Naive thymus-derived CD8-positive, alpha-beta T cell (primary cell): Measurements from ENCODE around the gene LCN9. TPM values are rescaled to one million over a fixed set of nuclear protein-coding genes. Genes with fewer than 3 reads are reported as not detected.
A peak's percentile ranks its signal among the peaks of the same experiment; 100 is the strongest.

Source experiments
- ATAC-seq, 2 donors: fragments of 150-1000 bp; cut with Tn5 transposase in 1 of 2; sonication (Bioruptor Pico), chemical (Tn5 transposase) in 1 of 2; 1 replicate in 1 of 2; 2 replicates in 1 of 2; pipeline ENCODE4 v1.10.0; 2021; ENCODE audit warnings: mild to moderate bottlenecking in 2 of 2, moderate library complexity in 2 of 2
- POLR2A ChIA-PET: fragments of 350-600 bp; sonication (Branson Sonifier 250); formaldehyde crosslinking; loops from one replicate; lab custom pipeline; 2021; ENCODE audit warnings: antibody characterized with exemption; lab: Charles Lee
- DNase-seq, 10 donors: peaks; one replicate each; pipeline versions ENCODE4 v3.0.0 to v3.0.0-alpha.2; 2020 to 2022
- H3K27ac Mint-ChIP-seq, 10 donors: one replicate each; pipeline ENCODE4 v1.8.0; 2020 to 2022; ENCODE audit warnings: mild to moderate bottlenecking in 10 of 10, mixed read lengths in 10 of 10, moderate library complexity in 4 of 10, inconsistent platforms in 1 of 10
- H3K27me3 Mint-ChIP-seq, 5 donors: one replicate each; pipeline ENCODE4 v1.8.0; 2021 to 2022; ENCODE audit warnings: mixed read lengths in 5 of 5
- H3K36me3 Mint-ChIP-seq, 3 donors: one replicate each; pipeline ENCODE4 v1.8.0; 2020 to 2022; ENCODE audit warnings: mixed read lengths in 3 of 3, mild to moderate bottlenecking in 2 of 3, inconsistent platforms in 1 of 3
- H3K4me1 Mint-ChIP-seq, 4 donors: one replicate each; pipeline ENCODE4 v1.8.0; 2021 to 2022; ENCODE audit warnings: mixed read lengths in 4 of 4
- H3K4me3 Mint-ChIP-seq, 10 donors: one replicate each; pipeline ENCODE4 v1.8.0; 2020 to 2022; ENCODE audit warnings: mild to moderate bottlenecking in 10 of 10, mixed read lengths in 10 of 10, moderate library complexity in 6 of 10, inconsistent platforms in 1 of 10
- H3K9me3 Mint-ChIP-seq, 9 donors: one replicate each; pipeline ENCODE4 v1.8.0; 2020 to 2022; ENCODE audit warnings: mixed read lengths in 9 of 9, mild to moderate bottlenecking in 3 of 9, inconsistent platforms in 1 of 9, moderate library complexity in 1 of 9
- polyA plus RNA-seq, 3 donors: library from polyadenylated mRNA; unstranded; fragments of 300-500 nt; fragmentation: Illumina TruSeq; gene quantifications; one replicate each; pipeline ENCODE4 v1.2.3, GENCODE V29; 2021
- total RNA-seq, 8 experiments: library from RNA in 2 of 8; stranded (reverse) in 2 of 8; gene quantifications; one replicate each; pipeline ENCODE4 v1.2.3 and lab custom pipeline; 2021 to 2026

LCN9 gene
- total and polyA plus RNA-seq, 5 experiments from 2014 or later: not detected

DNA sequence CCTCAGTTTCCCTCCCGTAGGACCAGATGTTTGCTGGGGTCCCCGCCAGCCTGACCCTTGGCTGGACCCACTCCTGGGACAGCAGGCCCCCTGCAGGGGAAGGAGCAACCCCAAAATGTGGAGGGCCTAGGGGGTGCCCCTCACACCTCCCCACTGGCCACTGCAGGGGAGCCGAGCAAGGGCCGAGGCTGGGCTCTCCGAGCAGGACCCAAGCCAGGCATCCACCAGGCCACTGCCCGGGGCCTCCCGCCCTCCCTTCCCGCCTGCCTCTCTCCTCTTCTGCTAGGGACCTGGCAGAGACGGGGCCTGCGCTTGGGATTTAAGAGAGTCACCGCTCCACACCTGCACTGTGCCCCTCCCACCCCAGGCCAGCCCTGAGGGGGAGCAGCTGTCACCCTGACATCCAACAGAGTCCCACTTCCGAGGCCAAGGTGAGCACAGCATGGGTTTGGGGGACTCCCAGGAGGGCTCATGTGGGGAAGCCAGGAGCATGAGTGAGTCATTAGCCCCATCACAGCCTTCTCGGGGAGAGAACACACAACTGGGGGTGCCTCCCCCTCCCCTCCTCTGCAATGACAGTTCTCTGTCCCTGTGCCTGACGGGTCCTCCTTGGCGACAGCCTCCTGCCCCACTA is 20.4 kb downstream of the LCN9 start:
- no peak overlapping the region for H3K27ac Mint-ChIP-seq
- peaks cover 0 to 27% (median 7%) of the 10 kb centered on the region in 5 donors for H3K27me3 Mint-ChIP-seq
- POLR2A ChIA-PET: no interaction called here
- ATAC-seq (no peak), DNase-seq (no peak)
- H3K9me3 Mint-ChIP-seq: no peaks in the 10 kb centered on the region
- H3K4me3 Mint-ChIP-seq: no peak overlapping the region
- peaks cover 0 to 3% (median 0%) of the 10 kb centered on the region in 4 donors for H3K4me1 Mint-ChIP-seq
- H3K36me3 Mint-ChIP-seq: no peaks in the 10 kb centered on the region

DNA sequence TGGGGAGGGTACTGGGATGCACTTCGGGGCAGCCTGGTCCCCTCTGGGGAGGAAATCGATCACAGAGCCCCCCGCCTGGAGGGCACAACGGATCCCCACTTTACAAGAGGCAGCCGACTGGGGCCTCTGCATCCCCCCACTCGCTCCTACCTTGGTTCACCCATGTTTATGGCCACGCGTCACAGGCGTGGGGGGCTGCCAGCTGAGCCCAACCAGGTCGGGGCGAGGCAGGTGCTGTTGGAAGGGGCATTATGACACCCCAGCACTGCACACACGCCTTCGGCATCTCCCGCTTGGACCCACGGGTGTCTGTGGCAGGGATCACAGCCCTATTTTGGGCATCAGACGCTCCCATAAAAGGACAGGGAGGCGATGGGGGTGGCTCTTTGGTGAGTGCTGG is 21.6 kb downstream of the LCN9 start:
- H3K27me3 Mint-ChIP-seq: peaks cover 0 to 32% (median 7%) of the 10 kb centered on the region in 5 donors
- DNase-seq: no peak
- H3K4me3 Mint-ChIP-seq: no peak overlapping the region
- no peak for ATAC-seq
- peaks cover 0 to 3% (median 0%) of the 10 kb centered on the region in 4 donors for H3K4me1 Mint-ChIP-seq
- peaks cover 0 to 2% (median 0%) of the 10 kb centered on the region in 9 donors for H3K9me3 Mint-ChIP-seq
- no peak overlapping the region for H3K27ac Mint-ChIP-seq
- no peaks in the 10 kb centered on the region for H3K36me3 Mint-ChIP-seq
- POLR2A ChIA-PET: no interaction called here

DNA sequence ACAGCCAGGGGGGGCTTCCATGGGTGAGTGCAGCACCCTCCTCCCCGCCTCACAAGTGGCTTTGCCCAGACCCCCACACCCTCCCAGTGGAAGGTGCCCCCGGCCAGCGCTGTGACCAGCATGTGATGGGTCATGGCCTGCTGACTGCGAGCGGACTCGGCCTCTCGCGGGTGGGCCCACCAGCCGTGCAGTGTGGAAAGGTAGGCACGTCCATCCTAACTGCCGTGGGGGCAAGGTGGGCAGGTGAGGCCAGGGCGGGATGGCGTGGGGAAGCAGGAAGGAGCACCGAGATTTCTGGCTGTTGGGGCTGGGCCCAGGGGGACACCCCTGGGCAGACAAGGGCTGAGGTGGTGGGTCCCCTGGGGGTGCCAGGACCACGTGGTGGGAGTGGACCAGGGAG is 24.1 kb downstream of the LCN9 start:
- no peak for ATAC-seq
- H3K4me1 Mint-ChIP-seq: no peaks in the 10 kb centered on the region
- H3K27me3 Mint-ChIP-seq: peaks cover 0 to 32% (median 6%) of the 10 kb centered on the region in 5 donors
- POLR2A ChIA-PET: no interaction called here
- no peak overlapping the region for H3K4me3 Mint-ChIP-seq
- H3K36me3 Mint-ChIP-seq: no peaks in the 10 kb centered on the region
- no peak overlapping the region for H3K27ac Mint-ChIP-seq
- DNase-seq: no peak
- peaks cover 0 to 2% (median 0%) of the 10 kb centered on the region in 9 donors for H3K9me3 Mint-ChIP-seq

DNA sequence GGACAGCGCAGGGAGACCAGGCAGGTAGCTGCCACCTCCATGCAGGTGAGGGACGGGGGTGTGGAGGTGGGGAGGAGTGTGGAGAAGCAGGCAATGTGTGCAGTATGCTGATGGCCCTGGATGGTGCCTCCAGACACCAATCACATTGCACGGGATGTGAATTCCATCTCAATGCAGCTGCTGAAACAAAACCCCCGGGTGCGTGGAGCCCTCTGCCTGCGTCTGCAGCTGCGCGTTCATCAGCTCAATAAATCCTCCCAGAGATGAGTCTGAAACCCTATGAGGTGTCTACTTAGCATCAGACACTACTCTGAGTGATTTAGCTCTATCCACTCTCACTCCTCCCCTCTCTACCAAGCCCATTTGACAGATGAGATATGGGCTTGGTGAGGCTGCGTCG is 25.9 kb downstream of the LCN9 start:
- no peak for DNase-seq
- Mint-ChIP-seq H3K4me1 (no peaks in the 10 kb centered on the region), H3K27ac (no peak overlapping the region), H3K36me3 (no peaks in the 10 kb centered on the region), H3K9me3 (peaks cover 0 to 2% (median 0%) of the 10 kb centered on the region in 9 donors), H3K27me3 (peaks cover 0 to 21% (median 4%) of the 10 kb centered on the region in 5 donors), H3K4me3 (no peak overlapping the region)
- POLR2A ChIA-PET: no interaction called here
- no peak for ATAC-seq

DNA sequence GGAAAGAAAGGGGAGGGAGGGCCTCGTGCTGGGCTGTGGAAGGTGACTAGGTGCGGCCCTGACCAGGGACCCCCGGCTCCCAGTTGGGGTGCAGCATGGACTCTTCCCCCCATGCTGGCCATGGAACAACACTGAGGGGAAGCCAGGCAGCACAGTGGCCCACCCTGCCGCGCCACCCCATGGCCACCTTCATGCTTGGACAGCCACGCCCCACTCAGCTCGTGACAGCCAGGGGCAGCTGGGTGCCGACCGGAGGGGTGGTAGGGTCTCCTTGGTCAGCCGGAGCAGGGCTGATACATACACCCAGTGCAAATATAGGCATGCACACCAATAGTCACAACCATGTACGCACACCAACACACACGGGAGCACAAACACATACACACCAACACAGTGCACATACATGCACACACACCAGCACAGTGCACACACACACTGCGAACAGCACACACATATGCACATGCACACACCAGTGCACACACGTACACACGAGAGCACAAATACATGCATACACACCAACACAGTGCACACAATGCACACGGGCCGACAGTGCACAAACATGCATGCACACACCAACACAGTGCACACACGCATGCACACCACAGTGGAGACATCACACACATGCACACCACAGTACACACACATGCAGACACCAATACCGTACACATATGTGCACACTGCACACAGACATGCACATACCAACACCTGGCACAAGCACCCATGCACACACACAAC is 27.9 kb downstream of the LCN9 start:
- Mint-ChIP-seq H3K4me1 (no peaks in the 10 kb centered on the region), H3K9me3 (peaks cover 0 to 2% (median 0%) of the 10 kb centered on the region in 9 donors), H3K27me3 (peaks cover 1 to 9% (median 4%) of the 10 kb centered on the region in 5 donors), H3K4me3 (no peak overlapping the region), H3K36me3 (no peaks in the 10 kb centered on the region), H3K27ac (no peak overlapping the region)
- POLR2A ChIA-PET: no interaction called here
- ATAC-seq (no peak), DNase-seq (no peak)

DNA sequence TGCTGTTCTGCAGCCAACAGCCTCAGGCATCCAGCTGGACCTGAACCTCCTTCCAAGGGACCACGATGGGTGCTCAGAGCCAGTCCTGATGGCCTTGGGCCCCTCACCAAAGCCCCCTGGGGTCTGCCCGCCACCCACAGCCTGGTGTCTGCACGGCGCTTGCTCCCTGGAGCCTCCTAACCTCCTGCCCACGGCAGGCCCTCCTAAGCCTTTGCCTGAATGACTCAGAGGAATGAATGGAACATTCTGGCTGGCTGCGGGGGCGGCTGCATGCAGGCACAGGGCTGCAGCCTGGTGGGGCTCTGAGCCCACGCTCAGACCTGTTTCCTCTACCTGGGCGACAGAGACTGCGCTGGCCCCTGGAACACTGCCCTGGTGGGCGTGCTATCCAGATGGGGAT is 29.3 kb downstream of the LCN9 start:
- ATAC-seq (no peak), DNase-seq (no peak)
- peaks cover 2 to 8% (median 4%) of the 10 kb centered on the region in 5 donors for H3K27me3 Mint-ChIP-seq
- H3K4me1 Mint-ChIP-seq: no peaks in the 10 kb centered on the region
- peaks cover 0 to 2% (median 0%) of the 10 kb centered on the region in 9 donors for H3K9me3 Mint-ChIP-seq
- H3K36me3 Mint-ChIP-seq: no peaks in the 10 kb centered on the region
- H3K27ac Mint-ChIP-seq: no peak overlapping the region
- H3K4me3 Mint-ChIP-seq: no peak overlapping the region
- POLR2A ChIA-PET: no interaction called here

DNA sequence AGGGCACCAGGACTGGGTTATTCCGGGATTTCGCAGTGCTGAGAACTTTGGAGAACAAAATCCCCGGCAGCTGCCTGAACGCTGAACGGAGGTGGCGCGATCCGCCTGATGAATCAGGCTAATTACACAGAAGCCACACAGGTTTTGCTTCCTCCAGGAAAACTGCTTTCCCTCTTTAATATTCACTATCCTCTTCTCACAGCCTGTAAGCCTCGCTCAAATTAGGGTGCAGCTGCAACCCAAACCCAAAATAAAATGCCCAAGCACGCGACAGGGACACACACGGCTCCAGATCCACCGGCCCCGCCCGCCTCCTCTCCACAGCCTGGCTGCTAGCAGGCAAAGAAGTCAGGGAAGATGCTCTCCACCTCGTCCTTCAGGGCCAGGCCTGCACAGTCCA is 30.2 kb downstream of the LCN9 start:
- no peaks in the 10 kb centered on the region for H3K36me3 Mint-ChIP-seq
- POLR2A ChIA-PET: no interaction called here
- no peak for ATAC-seq
- no peak for DNase-seq
- peaks cover 0 to 2% (median 0%) of the 10 kb centered on the region in 9 donors for H3K9me3 Mint-ChIP-seq
- H3K27ac Mint-ChIP-seq: peak overlapping the region in 1 of 10 donors; percentile 18
- no peaks in the 10 kb centered on the region for H3K4me1 Mint-ChIP-seq
- no peak overlapping the region for H3K4me3 Mint-ChIP-seq
- peaks cover 2 to 8% (median 4%) of the 10 kb centered on the region in 5 donors for H3K27me3 Mint-ChIP-seq

DNA sequence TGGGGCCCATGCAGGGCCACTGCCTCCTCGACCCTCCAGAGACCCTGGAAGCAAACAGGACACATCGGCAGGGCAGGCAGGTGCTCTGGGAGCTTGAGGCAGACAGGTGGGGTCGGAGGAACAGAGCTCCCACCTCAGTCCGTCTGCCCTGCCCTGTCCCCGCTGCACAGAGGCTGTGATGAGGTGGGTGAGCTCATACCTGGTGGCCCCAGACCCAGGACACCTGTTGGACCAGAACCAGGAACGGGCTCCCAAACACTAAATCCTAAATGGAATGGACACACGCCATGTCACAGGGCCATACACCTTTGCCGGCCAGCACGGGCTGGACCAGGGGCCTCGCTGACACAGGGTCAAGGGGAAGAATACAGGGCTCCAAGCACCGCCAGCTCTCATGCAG is 30.7 kb downstream of the LCN9 start:
- ATAC-seq: no peak
- Mint-ChIP-seq H3K4me1 (no peaks in the 10 kb centered on the region), H3K4me3 (no peak overlapping the region), H3K9me3 (peaks cover 0 to 2% (median 0%) of the 10 kb centered on the region in 9 donors), H3K27me3 (peaks cover 2 to 8% (median 4%) of the 10 kb centered on the region in 5 donors), H3K36me3 (no peaks in the 10 kb centered on the region), H3K27ac (no peak overlapping the region)
- POLR2A ChIA-PET: no interaction called here
- DNase-seq: no peak

DNA sequence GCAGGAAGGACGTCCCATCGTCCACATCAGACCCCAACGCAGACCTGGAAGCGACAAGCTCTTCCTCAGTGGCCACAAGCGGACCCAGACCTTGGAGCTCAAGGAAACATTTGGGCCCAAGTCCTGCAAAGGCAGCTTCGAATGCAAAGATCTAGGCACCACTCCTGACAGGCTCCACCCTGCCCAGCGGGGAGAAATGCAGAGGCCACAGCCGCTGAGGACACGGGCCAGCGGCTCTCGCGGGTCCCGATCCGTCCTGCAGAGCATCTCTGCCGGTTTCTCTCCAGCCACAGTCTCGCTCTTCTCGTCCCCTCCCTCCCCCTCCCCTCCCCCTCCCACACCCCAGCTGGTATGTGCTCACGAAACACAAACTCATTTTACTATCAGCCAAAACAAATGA is 31.3 kb downstream of the LCN9 start:
- DNase-seq (no peak), ATAC-seq (no peak)
- no peak overlapping the region for H3K4me3 Mint-ChIP-seq
- no peaks in the 10 kb centered on the region for H3K4me1 Mint-ChIP-seq
- POLR2A ChIA-PET: no interaction called here
- no peaks in the 10 kb centered on the region for H3K9me3 Mint-ChIP-seq
- no peak overlapping the region for H3K27ac Mint-ChIP-seq
- H3K36me3 Mint-ChIP-seq: no peaks in the 10 kb centered on the region
- H3K27me3 Mint-ChIP-seq: peaks cover 0 to 8% (median 4%) of the 10 kb centered on the region in 5 donors

DNA sequence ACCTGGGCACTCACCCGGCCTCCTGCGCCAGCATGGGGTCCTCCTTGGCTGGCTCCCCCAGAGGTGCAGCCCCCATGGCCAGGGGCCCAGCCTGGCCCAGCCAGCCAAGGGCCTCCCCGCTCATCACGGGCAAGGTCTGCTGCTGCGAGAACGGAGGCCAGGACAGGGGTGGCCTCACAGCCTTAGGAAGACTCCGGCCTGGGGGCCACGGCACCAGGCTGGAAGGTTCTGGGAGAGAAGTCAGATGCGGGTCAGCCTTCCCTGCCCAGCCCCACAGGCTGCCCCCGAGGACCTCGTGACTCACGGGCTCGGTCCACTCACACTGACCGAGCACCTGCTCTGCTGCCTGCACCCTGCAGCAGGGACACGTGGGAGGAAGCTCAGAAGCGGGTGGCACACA is 31.9 kb downstream of the LCN9 start:
- peaks cover 2 to 8% (median 3%) of the 10 kb centered on the region in 5 donors for H3K27me3 Mint-ChIP-seq
- DNase-seq (no peak), ATAC-seq (no peak)
- no peak overlapping the region for H3K4me3 Mint-ChIP-seq
- no peaks in the 10 kb centered on the region for H3K36me3 Mint-ChIP-seq
- no peaks in the 10 kb centered on the region for H3K4me1 Mint-ChIP-seq
- POLR2A ChIA-PET: no interaction called here
- no peaks in the 10 kb centered on the region for H3K9me3 Mint-ChIP-seq
- H3K27ac Mint-ChIP-seq: no peak overlapping the region

DNA sequence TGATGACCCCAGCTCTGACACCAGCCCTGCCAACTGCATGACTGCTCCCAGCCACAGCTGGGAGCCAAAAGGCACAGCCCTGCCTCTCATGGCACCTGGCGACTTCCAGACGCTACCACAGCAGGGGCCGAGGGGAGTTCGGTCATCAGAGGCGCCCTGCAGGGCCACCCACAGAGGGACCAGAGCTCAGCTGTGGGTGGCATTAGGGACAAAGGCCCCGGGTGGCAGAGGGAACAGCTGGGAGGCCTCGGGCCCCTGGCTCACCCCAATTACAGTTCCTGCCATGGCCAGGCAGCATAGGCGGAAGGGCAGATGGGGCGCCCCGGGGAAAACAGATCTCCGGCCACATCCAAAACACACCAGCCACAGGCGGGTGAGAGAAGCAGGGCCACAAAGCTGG is 32.5 kb downstream of the LCN9 start:
- H3K36me3 Mint-ChIP-seq: no peaks in the 10 kb centered on the region
- H3K4me3 Mint-ChIP-seq: no peak overlapping the region
- no peaks in the 10 kb centered on the region for H3K9me3 Mint-ChIP-seq
- POLR2A ChIA-PET: no interaction called here
- no peak overlapping the region for H3K27ac Mint-ChIP-seq
- peaks cover 2 to 8% (median 3%) of the 10 kb centered on the region in 5 donors for H3K27me3 Mint-ChIP-seq
- ATAC-seq (no peak), DNase-seq (no peak)
- peaks cover 0 to 2% (median 0%) of the 10 kb centered on the region in 4 donors for H3K4me1 Mint-ChIP-seq

DNA sequence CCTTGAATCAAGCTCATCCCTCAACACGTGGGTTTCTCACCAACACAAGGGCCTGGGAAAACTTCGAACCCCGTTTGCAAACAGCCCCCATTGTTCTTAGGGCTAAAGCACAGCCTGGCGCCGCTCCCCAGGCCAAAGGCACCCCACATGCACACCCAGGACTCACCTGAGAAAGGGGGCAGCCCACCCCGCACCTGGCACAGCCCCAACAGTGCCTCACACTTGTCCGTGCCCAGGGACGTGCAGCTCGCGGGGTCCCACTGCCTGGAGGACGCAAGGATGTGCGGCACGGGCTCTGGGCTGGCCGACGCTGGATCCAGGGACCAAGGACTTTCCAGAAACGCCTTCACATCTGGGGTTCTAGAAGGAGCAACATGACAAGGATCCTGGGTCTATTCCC is 33.3 kb downstream of the LCN9 start:
- H3K9me3 Mint-ChIP-seq: no peaks in the 10 kb centered on the region
- H3K36me3 Mint-ChIP-seq: no peaks in the 10 kb centered on the region
- peaks cover 2 to 8% (median 3%) of the 10 kb centered on the region in 5 donors for H3K27me3 Mint-ChIP-seq
- H3K4me3 Mint-ChIP-seq: no peak overlapping the region
- ATAC-seq (no peak), DNase-seq (no peak)
- no peak overlapping the region for H3K27ac Mint-ChIP-seq
- POLR2A ChIA-PET: no interaction called here
- peaks cover 0 to 6% (median 1%) of the 10 kb centered on the region in 4 donors for H3K4me1 Mint-ChIP-seq

DNA sequence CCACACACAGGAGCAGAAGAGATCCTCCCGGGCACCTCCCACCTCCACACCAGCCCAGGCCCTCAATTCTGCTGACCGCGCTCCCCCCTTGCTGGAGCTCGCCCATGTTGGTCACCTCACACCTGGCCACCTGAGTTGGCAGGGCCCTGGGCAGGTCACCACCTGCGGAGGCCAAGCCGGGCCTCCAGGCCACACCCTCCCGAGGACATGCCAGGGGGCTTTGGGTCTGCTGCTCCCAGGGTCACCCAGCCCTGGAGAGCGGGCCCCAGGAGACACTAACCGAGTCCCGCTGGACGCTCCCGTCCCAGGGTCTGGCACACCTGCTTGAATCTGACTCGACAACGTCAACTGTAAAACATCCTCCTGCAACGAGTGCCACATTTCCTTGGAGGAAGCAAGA is 34.1 kb downstream of the LCN9 start:
- ATAC-seq (no peak), DNase-seq (no peak)
- no peak overlapping the region for H3K4me3 Mint-ChIP-seq
- H3K36me3 Mint-ChIP-seq: no peaks in the 10 kb centered on the region
- no peaks in the 10 kb centered on the region for H3K9me3 Mint-ChIP-seq
- POLR2A ChIA-PET: no interaction called here
- H3K4me1 Mint-ChIP-seq: peaks cover 0 to 6% (median 1%) of the 10 kb centered on the region in 4 donors
- H3K27ac Mint-ChIP-seq: no peak overlapping the region
- peaks cover 0 to 8% (median 2%) of the 10 kb centered on the region in 5 donors for H3K27me3 Mint-ChIP-seq
